Measurements from ENCODE around the gene UNC79. TPM values are rescaled to one million over a fixed set of nuclear protein-coding genes. Genes with fewer than 3 reads are reported as not detected.
"Not testable (repeated sequence)": the region's sequence is repeated elsewhere in the genome, so short reads cannot be mapped to it uniquely, and the experiment has no call there.

Gene UNC79
- 0.08 and 0.10 TPM in 2 replicates for total RNA-seq
- long read RNA-seq, result 0 reads

GRCh38 chr14:93430315-93431035 is at the start of gene UNC79:
UNC79 (plus strand) TSS chr14:93430939; CDS start chr14:93431030, 91 bp downstream.
- TF ChIP-seq CTCF (IDR thresholded peaks at IDR 0.05), result no peak
- Mint-ChIP-seq H3K27ac (ENCODE audit: unreplicated experiment) (no peak within 1 kb of the TSS), H3K36me3 (ENCODE audit: unreplicated experiment) (no peaks in the 10 kb centered on the region), H3K4me1 (ENCODE audit: unreplicated experiment) (peaks cover 3% of the 10 kb centered on the region), H3K4me3 (ENCODE audit: unreplicated experiment) (peak within 1 kb of the TSS; percentile 61), H3K27me3 (ENCODE audit: unreplicated experiment) (peaks cover 27% of the 10 kb centered on the region), H3K9me3 (ENCODE audit: unreplicated experiment) (peaks cover 6% of the 10 kb centered on the region)
- DNase-seq (ENCODE audit: extremely low spot score, unreplicated experiment), result no peak

- Mint-ChIP-seq H3K4me3 (ENCODE audit: unreplicated experiment) (no peak overlapping the region), H3K36me3 (ENCODE audit: unreplicated experiment) (no peaks in the 10 kb centered on the region), H3K4me1 (ENCODE audit: unreplicated experiment) (no peaks in the 10 kb centered on the region), H3K27ac (ENCODE audit: unreplicated experiment) (no peak overlapping the region), H3K9me3 (ENCODE audit: unreplicated experiment) (no peaks in the 10 kb centered on the region), H3K27me3 (ENCODE audit: unreplicated experiment) (no peaks in the 10 kb centered on the region)
- no peak for DNase-seq (ENCODE audit: extremely low spot score, unreplicated experiment)
- TF ChIP-seq CTCF (IDR thresholded peaks at IDR 0.05), result no peak
Observed at GRCh38 chr14:93381644-93382043, 49.1 kb upstream of the UNC79 start.

- H3K9me3 Mint-ChIP-seq (ENCODE audit: unreplicated experiment); H3K36me3 Mint-ChIP-seq (ENCODE audit: unreplicated experiment); DNase-seq (ENCODE audit: extremely low spot score, unreplicated experiment); H3K4me3 Mint-ChIP-seq (ENCODE audit: unreplicated experiment); H3K27ac Mint-ChIP-seq (ENCODE audit: unreplicated experiment); H3K27me3 Mint-ChIP-seq (ENCODE audit: unreplicated experiment); H3K4me1 Mint-ChIP-seq (ENCODE audit: unreplicated experiment): not testable (repeated sequence)
Observed at GRCh38 chr14:93384256-93384655, 46.5 kb upstream of the UNC79 start.

- no peaks in the 10 kb centered on the region for H3K27me3 Mint-ChIP-seq (ENCODE audit: unreplicated experiment)
- H3K4me3 Mint-ChIP-seq (ENCODE audit: unreplicated experiment), result no peak overlapping the region
- peaks cover 6% of the 10 kb centered on the region for H3K9me3 Mint-ChIP-seq (ENCODE audit: unreplicated experiment)
- H3K27ac Mint-ChIP-seq (ENCODE audit: unreplicated experiment), result no peak overlapping the region
- H3K36me3 Mint-ChIP-seq (ENCODE audit: unreplicated experiment), result no peaks in the 10 kb centered on the region
- no peaks in the 10 kb centered on the region for H3K4me1 Mint-ChIP-seq (ENCODE audit: unreplicated experiment)
- TF ChIP-seq CTCF (IDR thresholded peaks at IDR 0.05), result no peak
- DNase-seq (ENCODE audit: extremely low spot score, unreplicated experiment), result no peak
Observed at GRCh38 chr14:93395231-93395630, 35.5 kb upstream of the UNC79 start.

- H3K27me3 Mint-ChIP-seq (ENCODE audit: unreplicated experiment), result no peaks in the 10 kb centered on the region
- H3K27ac Mint-ChIP-seq (ENCODE audit: unreplicated experiment), result no peak overlapping the region
- no peak for DNase-seq (ENCODE audit: extremely low spot score, unreplicated experiment)
- H3K4me1 Mint-ChIP-seq (ENCODE audit: unreplicated experiment), result no peaks in the 10 kb centered on the region
- H3K36me3 Mint-ChIP-seq (ENCODE audit: unreplicated experiment), result no peaks in the 10 kb centered on the region
- H3K4me3 Mint-ChIP-seq (ENCODE audit: unreplicated experiment), result no peak overlapping the region
- peaks cover 6% of the 10 kb centered on the region for H3K9me3 Mint-ChIP-seq (ENCODE audit: unreplicated experiment)
- no peak for TF ChIP-seq CTCF (IDR thresholded peaks at IDR 0.05)
Observed at GRCh38 chr14:93396456-93396855, 34.3 kb upstream of the UNC79 start.

All from osteocyte (in vitro differentiated cells).